Fibroblast of mammary gland (primary cell): ENCODE data around the gene PDXP.
"Not testable (repeated sequence)": the region's sequence is repeated elsewhere in the genome, so short reads cannot be mapped to it uniquely, and the experiment has no call there.

Experiments used
- DNase-seq: peaks from one replicate; pipeline ENCODE4 v3.0.0-alpha.2; 2010; ENCODE audit warnings: low read depth
- H3K4me3 ChIP-seq: 2 replicates; pipeline ENCODE4 v1.5.1; 2011; ENCODE audit warnings: low read depth, mild to moderate bottlenecking, low read length, moderate library complexity; ENCODE audit not compliant: control insufficient read depth
- CTCF ChIP-seq: conservative IDR thresholded peaks from 2 replicates; pipeline ENCODE4 v1.5.1; 2011; ENCODE audit warnings: low read depth, low read length, inconsistent platforms; ENCODE audit not compliant: control insufficient read depth, insufficient read depth

The PDXP gene

DNA sequence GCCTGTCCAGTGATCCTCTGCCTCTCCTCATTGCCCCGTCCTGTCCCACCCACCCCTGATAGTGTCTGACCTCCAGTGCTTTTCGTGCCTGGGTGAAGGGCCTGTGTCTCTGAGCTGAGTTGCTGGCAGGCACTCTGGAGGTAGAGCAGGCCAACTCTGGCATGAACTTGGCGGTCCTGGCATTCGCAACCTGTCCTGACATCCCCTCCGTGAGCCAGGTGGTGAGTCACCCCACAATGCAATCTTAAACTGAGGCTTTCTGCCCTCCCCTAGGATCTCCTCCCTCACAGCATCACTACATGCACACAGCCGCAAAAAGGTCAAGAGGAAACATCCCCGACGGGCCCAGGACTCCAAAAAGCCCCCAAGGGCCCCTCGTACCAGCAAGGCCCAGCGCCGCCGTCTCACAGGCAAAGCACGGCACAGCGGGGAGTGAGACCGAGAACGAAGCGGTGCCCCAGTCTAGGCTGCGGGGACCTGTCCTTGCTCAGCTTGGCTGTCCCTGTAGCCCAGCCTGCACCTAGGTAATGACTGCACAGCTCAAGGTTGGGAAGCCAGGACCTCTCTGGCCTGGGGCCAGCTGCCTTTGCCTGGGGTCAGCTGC is 32.5 kb downstream of the PDXP start:
- DNase-seq: no peak
- no peak for TF ChIP-seq CTCF
- H3K4me3 ChIP-seq: no peak overlapping the region

DNA sequence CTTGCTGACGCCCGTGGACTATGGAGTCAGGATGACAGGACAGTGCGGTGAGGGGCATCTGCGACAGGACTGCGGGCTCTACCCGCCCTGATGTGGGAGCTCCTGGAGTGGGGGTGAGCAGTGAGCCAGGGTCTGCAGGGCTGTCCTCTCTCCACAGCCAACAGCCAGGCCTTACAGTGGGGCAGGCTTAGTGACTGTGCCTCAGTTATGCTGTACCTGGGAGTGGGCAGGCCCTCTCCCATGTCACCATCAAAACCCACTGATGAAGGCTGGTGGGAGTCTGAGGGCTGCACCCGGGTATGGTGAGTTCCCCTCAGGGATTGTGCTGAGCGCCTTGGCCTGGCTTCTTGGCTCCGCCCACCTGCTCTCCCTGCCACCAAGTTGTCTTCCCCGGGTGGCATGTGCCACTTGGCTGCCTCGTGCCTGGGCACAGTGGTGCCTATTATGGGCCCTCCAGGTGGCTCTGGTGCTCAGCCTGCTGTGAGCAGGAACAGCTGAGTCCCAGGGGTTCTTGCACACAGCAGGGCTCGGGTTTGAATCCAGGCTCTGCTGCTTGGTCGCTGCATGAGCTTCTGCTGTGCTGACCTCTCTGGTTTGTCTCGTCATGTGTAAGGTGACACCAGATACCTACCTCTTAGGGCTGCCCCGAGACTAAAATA is 34.2 kb downstream of the PDXP start:
- no peak for DNase-seq
- no peak overlapping the region for H3K4me3 ChIP-seq
- no peak for TF ChIP-seq CTCF

DNA sequence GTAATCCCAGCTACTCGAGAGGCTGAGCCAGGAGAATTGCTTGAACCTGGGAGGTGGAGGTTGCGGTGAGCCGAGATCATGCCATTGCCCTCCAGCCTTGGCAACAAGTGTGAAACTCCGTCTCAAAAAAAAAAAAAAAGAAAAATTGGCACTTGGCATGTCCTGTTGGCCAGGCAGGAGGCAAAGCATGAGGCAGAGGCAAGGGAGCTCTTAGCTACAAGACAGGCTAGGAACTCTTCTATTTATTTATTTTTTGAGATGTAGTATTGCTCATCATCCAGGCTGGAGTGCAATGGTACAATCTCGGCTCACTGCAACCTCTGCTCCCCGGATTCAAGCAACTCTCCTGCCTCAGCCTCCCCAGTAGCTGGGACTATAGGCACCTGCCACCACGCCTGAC is 35.6 kb downstream of the PDXP start:
- DNase-seq, H3K4me3 ChIP-seq: not testable (repeated sequence)

GRCh38 chr22:37696260-37696656 is 37.7 kb downstream of the PDXP start:
- peak overlapping the region; percentile 30 for H3K4me3 ChIP-seq
- not testable (repeated sequence) for DNase-seq

DNA sequence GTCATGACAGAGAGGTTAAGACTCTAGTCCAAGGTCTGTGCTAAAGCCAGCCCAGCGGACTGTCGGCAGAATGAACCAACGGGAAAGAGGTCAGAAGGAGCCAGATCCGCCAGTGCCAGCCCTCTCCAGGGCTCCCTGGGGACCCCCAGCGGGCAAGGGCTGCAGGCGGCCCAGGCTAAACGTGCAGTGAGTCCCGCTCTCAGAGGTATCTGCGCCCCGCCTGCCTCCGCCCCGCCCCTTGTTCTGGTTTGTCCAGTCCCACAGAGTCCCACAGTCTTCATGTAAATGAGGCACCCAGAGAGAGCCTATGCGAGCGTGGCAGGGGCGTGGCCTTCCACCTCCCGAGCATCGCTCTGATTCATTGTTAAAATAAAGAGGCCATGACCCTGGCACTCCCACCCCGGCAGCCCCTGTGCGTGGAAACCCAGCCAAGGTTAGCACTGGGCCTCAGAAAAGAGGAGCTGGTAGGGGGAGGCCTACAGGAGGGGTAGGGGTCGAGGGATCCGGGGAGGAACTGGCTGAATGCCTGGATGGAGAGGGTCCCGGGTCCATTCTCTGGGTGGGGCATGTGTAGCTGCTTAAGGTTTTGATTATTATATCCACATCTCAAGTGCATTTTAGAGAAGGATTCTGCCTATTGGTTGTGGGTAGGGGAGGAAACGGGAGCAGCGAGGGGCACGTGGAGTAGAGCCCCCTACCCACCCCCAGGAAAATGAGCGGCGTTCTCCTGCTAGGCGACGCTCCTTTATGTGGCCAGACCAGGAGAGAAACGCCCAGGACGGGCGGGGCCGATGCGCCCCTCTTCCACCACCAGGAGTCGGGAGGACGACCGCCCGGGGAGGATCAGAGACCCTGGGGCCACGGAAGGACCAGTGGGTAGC is 38.4 kb downstream of the PDXP start, which contains the start of gene TRIOBP:
TRIOBP (plus strand) TSS at position 392 of the 881 bp plus-strand sequence. CDS start 4,318 bp downstream, outside the sequence.
- DNase-seq: peak; percentile 93
- H3K4me3 ChIP-seq: peak within 1 kb of the TSS; percentile 30
- peak; percentile 36 for TF ChIP-seq CTCF

DNA sequence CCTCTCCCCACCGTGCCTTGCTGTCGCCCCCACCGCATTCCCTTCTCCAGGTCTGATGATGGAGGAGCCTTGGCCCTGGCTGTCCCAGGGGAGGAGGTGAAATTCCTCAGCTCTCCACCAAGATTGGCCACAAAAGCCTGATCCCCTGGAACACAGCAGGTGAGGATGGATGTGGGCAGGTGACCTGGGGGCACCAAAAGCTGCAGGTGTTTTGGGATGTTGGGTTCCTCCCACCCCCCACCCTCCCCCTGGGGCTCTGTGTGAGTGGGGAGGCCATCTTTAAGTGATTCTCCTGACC is 39.0 kb downstream of the PDXP start:
- TF ChIP-seq CTCF: no peak
- no peak overlapping the region for H3K4me3 ChIP-seq
- no peak for DNase-seq

- DNase-seq: peak; percentile 16
- TF ChIP-seq CTCF: no peak
- H3K4me3 ChIP-seq: no peak overlapping the region
These were observed 42.7 kb downstream of the PDXP start for GRCh38 chr22:37701141-37701786.
